G401 (cell line): ENCODE data around the gene DUS2. TPM values are rescaled to one million over a fixed set of nuclear protein-coding genes. Genes with fewer than 3 reads are reported as not detected.
"Not testable (repeated sequence)": the region's sequence is repeated elsewhere in the genome, so short reads cannot be mapped to it uniquely, and the experiment has no call there.

Experiments used
- DNase-seq: peaks from one replicate; pipeline ENCODE4 v3.0.0-alpha.2; 2015; ENCODE audit warnings: low spot score
- in situ Hi-C: cut with HindIII; loops from 2 replicates; pipeline ENCODE4 v1.10.0; 2016; ENCODE audit warnings: low sequenced_read_pairs, mixed read lengths
- total RNA-seq: library from RNA; depleted of rRNA; stranded (reverse); fragments of >200 nt; shearing (Covaris generic); gene quantifications from 2 replicates; pipeline ENCODE4 v1.2.3, GENCODE V29; 2014; rRNA removed

DUS2 gene
- total RNA-seq: 17.0 and 19.3 TPM in 2 replicates

GRCh38 chr16:68022728-68023537 is at the start of gene DUS2, which contains the start of gene DDX28:
TSS of gene DUS2 (plus strand) at chr16:68023284. CDS start at chr16:68038024, 14,740 bp downstream.
TSS of gene DDX28 (minus strand) at chr16:68023232. CDS start at chr16:68023202, 30 bp downstream.
- in situ Hi-C loops: no loop called here
- peak; percentile 88 for DNase-seq

GRCh38 chr16:67975321-67976105 is 47.6 kb upstream of the DUS2 start:
- in situ Hi-C loops: no loop called here
- no peak for DNase-seq

GRCh38 chr16:67976205-67976604 is 46.9 kb upstream of the DUS2 start:
- in situ Hi-C loops: no loop called here
- no peak for DNase-seq

- DNase-seq: no peak
- in situ Hi-C loops: no loop called here
These were observed 46.1 kb upstream of the DUS2 start for GRCh38 chr16:67977005-67977404.

GRCh38 chr16:67977469-67978227 is 45.4 kb upstream of the DUS2 start:
- DNase-seq: no peak
- in situ Hi-C loops: no loop called here

GRCh38 chr16:67979955-67980678 is 43.0 kb upstream of the DUS2 start, which contains the start of gene DPEP3:
TSS of gene DPEP3 (minus strand) at chr16:67980499. CDS start at chr16:67980380, 119 bp downstream.
- in situ Hi-C loops: no loop called here
- DNase-seq: no peak

GRCh38 chr16:67982011-67982696 is 40.9 kb upstream of the DUS2 start:
- in situ Hi-C loops: no loop called here
- no peak for DNase-seq

GRCh38 chr16:67986949-67987348 is 36.1 kb upstream of the DUS2 start:
- in situ Hi-C loops: no loop called here
- no peak for DNase-seq

- peak; percentile 27 for DNase-seq
- in situ Hi-C loops: no loop called here
These were observed 35.5 kb upstream of the DUS2 start for GRCh38 chr16:67987460-67988160.

GRCh38 chr16:67988675-67989074 is 34.4 kb upstream of the DUS2 start:
- no peak for DNase-seq
- in situ Hi-C loops: no loop called here

- no peak for DNase-seq
- in situ Hi-C loops: no loop called here
These were observed 33.6 kb upstream of the DUS2 start for GRCh38 chr16:67989322-67990017.

GRCh38 chr16:67990018-67990386 is 33.1 kb upstream of the DUS2 start:
- no peak for DNase-seq
- in situ Hi-C loops: no loop called here

- in situ Hi-C loops: no loop called here
- no peak for DNase-seq
These were observed 30.4 kb upstream of the DUS2 start for GRCh38 chr16:67992661-67993206.

GRCh38 chr16:67993207-67994039 is 29.7 kb upstream of the DUS2 start:
- in situ Hi-C loops: no loop called here
- peak; percentile 50 for DNase-seq

GRCh38 chr16:67994040-67994408 is 29.1 kb upstream of the DUS2 start:
- DNase-seq, in situ Hi-C loops: not testable (repeated sequence)

- in situ Hi-C loops: no loop called here
- DNase-seq: no peak
These were observed 27.7 kb upstream of the DUS2 start for GRCh38 chr16:67995423-67995822.
